MM.1S (cell line): ENCODE results near the gene ADIRF.

ENCODE experiments used
- CTCF ChIP-seq: fragments of 300-600 bp; sonication (generic); IDR thresholded peaks from 2 replicates; pipeline ENCODE4 v1.5.1; 2016; ENCODE audit warnings: antibody characterized with exemption, low read length, mixed read lengths
- EZH2 ChIP-seq: fragments of 300-600 bp; sonication (generic); optimal IDR thresholded peaks from 2 replicates; pipeline ENCODE3; 2017; ENCODE audit warnings: low read depth, mild to moderate bottlenecking, antibody characterized with exemption, low read length, mixed read lengths
- EZH2phosphoT487 ChIP-seq: fragments of 300-600 bp; sonication (generic); IDR thresholded peaks from 2 replicates; pipeline ENCODE4 v1.6.1; 2018; ENCODE audit warnings: antibody characterized with exemption, low read length

GRCh38 chr10:86992456-86992855 lies 24.2 kb downstream of the ADIRF start:
- TF ChIP-seq CTCF (no peak), EZH2phosphoT487 (no peak), EZH2 (no peak)
